Sigmoid colon (tissue), 4 donors: ENCODE data around the gene MDGA2.

Experiments
- EP300 ChIP-seq, 4 donors: sonication (generic); formaldehyde crosslinking; IDR thresholded peaks; one replicate each; pipeline ENCODE4 v1.6.1; 2017; ENCODE audit warnings: antibody characterized with exemption in 4 of 4
- POLR2A ChIP-seq, 2 donors: fragments of 450-650 bp; IDR thresholded peaks; one replicate each; pipeline ENCODE4 v1.6.1; 2016; ENCODE audit warnings: antibody characterized with exemption in 2 of 2, mild to moderate bottlenecking in 2 of 2, moderate library complexity in 2 of 2
- POLR2AphosphoS5 ChIP-seq, 4 donors: sonication (generic); formaldehyde crosslinking; IDR thresholded peaks; one replicate each; pipeline ENCODE4 v1.6.1; 2017; ENCODE audit warnings: antibody characterized with exemption in 4 of 4
- TF ChIP-seq, protein P1 (sequence below), 4 experiments: fragments of 450-650 bp in 3 of 4; fragments of 200-600 bp in 1 of 4; IDR thresholded peaks; one replicate each; pipeline ENCODE4 v1.5.1; 2016 to 2019; ENCODE audit warnings: antibody characterized with exemption in 4 of 4, mild to moderate bottlenecking in 3 of 4, moderate library complexity in 2 of 4

DNA sequence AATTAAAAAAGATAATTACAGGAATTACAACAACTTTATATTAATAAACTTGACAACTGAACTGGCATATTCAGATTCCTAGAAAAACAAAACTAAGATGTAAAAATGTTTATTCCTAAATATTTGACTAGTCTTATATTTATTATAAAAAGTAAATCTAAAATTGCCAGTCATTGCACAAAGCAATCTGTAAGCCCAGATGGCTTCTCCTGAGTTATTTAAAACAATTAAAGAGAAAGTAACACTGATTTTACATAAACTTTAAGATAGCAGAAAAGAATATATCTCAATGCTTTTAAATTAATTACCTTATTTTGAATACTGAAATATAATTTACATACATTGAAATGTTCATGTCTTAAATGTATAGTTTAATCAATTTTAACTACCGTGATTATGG lies 589.7 kb downstream of the MDGA2 start:
- TF ChIP-seq, protein P1, sequence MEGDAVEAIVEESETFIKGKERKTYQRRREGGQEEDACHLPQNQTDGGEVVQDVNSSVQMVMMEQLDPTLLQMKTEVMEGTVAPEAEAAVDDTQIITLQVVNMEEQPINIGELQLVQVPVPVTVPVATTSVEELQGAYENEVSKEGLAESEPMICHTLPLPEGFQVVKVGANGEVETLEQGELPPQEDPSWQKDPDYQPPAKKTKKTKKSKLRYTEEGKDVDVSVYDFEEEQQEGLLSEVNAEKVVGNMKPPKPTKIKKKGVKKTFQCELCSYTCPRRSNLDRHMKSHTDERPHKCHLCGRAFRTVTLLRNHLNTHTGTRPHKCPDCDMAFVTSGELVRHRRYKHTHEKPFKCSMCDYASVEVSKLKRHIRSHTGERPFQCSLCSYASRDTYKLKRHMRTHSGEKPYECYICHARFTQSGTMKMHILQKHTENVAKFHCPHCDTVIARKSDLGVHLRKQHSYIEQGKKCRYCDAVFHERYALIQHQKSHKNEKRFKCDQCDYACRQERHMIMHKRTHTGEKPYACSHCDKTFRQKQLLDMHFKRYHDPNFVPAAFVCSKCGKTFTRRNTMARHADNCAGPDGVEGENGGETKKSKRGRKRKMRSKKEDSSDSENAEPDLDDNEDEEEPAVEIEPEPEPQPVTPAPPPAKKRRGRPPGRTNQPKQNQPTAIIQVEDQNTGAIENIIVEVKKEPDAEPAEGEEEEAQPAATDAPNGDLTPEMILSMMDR (IDR thresholded peaks at IDR 0.05): no peak
- TF ChIP-seq POLR2A (IDR thresholded peaks at IDR 0.05) (no peak), EP300 (IDR thresholded peaks at IDR 0.05) (no peak), POLR2AphosphoS5 (IDR thresholded peaks at IDR 0.05) (no peak)
